Neutrophil (primary cell): ENCODE results near the gene C17orf75.

Experiments
- H3K27ac ChIP-seq: fragments of 200-600 bp; sonication (generic); 2 replicates; pipeline ENCODE4 v1.5.1; 2016; ENCODE audit warnings: mild to moderate bottlenecking, moderate library complexity
- H3K27me3 ChIP-seq: fragments of 200-600 bp; sonication (generic); 2 replicates; pipeline ENCODE4 v1.6.0; 2016; ENCODE audit warnings: mild to moderate bottlenecking
- H3K36me3 ChIP-seq: fragments of 200-600 bp; sonication (generic); 2 replicates; pipeline ENCODE4 v1.5.1; 2017
- H3K4me1 ChIP-seq, 2 experiments: fragments of 200-600 bp in 1 of 2; sonication (generic) in 1 of 2; 1 replicate in 1 of 2; 2 replicates in 1 of 2; pipeline versions ENCODE4 v1.5.1 to v1.6.1; 2013 to 2016; ENCODE audit warnings: low read depth in 1 of 2, low read length in 1 of 2, mild to moderate bottlenecking in 1 of 2, moderate library complexity in 1 of 2; ENCODE audit not compliant: control insufficient read depth in 1 of 2, insufficient read depth in 1 of 2
- H3K4me3 ChIP-seq, 2 experiments: fragments of 200-600 bp in 1 of 2; sonication (generic) in 1 of 2; 1 replicate in 1 of 2; 2 replicates in 1 of 2; pipeline ENCODE4 v1.5.1; 2013 to 2016; ENCODE audit warnings: low read depth in 1 of 2, low read length in 1 of 2, mild to moderate bottlenecking in 1 of 2, moderate library complexity in 1 of 2
- H3K9me3 ChIP-seq: fragments of 200-600 bp; sonication (generic); 2 replicates; pipeline ENCODE4 v1.5.1; 2016
- TF ChIP-seq, protein P1 (sequence below): fragments of 200-600 bp; sonication (generic); IDR thresholded peaks from 2 replicates; pipeline ENCODE4 v1.5.1; 2016; ENCODE audit warnings: antibody characterized with exemption

C17orf75 gene

DNA sequence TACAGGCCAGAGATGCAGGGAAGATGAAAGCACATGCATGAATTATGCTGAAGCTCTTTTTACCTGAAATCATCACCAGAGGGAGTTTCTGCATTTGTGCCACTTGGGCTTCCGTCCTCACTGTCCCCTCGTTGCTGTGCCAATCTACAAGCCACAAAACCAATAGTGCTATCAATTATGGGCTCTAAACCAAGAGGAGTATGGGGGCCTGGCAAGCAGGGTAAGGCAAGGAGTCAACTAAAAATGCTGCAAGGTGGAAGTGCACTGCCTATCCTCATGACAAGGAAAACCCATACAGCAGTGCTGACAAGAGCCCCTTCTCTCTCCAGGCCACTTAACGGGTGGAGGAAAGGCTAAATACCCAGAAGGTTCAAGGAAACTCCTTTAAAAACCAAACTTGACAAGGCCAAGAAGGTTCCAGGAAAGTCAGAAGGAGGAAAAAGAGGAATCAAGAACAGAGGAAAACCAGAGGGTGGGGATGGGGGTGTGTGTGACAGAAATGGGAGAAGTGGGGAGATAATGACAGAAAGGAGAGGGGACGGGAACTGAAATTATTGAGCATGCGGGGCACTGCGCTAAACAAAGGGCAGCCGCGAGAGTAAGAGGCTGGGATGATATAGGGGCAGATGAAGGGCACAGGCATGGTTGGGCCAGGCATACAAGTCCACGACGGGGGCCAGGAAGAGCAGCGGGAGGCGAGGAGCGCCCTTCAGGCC, 674 bp downstream of the C17orf75 start:
- H3K9me3 ChIP-seq, result no peaks in the 10 kb centered on the region
- TF ChIP-seq, protein P1, sequence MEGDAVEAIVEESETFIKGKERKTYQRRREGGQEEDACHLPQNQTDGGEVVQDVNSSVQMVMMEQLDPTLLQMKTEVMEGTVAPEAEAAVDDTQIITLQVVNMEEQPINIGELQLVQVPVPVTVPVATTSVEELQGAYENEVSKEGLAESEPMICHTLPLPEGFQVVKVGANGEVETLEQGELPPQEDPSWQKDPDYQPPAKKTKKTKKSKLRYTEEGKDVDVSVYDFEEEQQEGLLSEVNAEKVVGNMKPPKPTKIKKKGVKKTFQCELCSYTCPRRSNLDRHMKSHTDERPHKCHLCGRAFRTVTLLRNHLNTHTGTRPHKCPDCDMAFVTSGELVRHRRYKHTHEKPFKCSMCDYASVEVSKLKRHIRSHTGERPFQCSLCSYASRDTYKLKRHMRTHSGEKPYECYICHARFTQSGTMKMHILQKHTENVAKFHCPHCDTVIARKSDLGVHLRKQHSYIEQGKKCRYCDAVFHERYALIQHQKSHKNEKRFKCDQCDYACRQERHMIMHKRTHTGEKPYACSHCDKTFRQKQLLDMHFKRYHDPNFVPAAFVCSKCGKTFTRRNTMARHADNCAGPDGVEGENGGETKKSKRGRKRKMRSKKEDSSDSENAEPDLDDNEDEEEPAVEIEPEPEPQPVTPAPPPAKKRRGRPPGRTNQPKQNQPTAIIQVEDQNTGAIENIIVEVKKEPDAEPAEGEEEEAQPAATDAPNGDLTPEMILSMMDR, result no peak
- peaks cover 17% of the 10 kb centered on the region in 2 experiments for H3K4me1 ChIP-seq
- no peaks in the 10 kb centered on the region for H3K27me3 ChIP-seq
- peak overlapping the region; percentile 73 for H3K27ac ChIP-seq
- peaks cover 10% of the 10 kb centered on the region for H3K36me3 ChIP-seq
- H3K4me3 ChIP-seq, result peak overlapping the region; percentile 69 to 71

DNA sequence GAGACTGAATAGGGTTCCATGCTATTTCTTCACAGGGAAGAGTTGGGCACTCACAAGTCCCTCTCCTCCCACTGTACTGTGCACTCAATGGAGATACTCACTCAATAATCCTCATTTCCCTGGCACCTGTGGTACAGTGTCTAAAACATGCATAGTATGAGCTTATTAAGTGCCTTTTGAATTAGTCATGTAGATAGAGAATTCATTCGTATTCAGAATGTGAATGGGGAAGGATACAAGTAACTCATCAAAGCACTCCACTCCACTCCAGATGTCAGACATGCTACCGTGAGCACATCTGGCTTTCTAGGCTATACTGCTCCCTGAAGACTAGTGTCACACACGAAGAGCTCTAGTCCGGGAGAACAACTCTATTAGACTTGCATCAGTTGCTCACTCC, 6.3 kb downstream of the C17orf75 start:
- Histone ChIP-seq H3K9me3 (no peaks in the 10 kb centered on the region), H3K27me3 (no peaks in the 10 kb centered on the region), H3K4me1 (peaks cover 14 to 15% of the 10 kb centered on the region in 2 experiments), H3K36me3 (peaks cover 13% of the 10 kb centered on the region), H3K27ac (no peak overlapping the region), H3K4me3 (no peak overlapping the region)
- TF ChIP-seq, protein P1, result no peak

DNA sequence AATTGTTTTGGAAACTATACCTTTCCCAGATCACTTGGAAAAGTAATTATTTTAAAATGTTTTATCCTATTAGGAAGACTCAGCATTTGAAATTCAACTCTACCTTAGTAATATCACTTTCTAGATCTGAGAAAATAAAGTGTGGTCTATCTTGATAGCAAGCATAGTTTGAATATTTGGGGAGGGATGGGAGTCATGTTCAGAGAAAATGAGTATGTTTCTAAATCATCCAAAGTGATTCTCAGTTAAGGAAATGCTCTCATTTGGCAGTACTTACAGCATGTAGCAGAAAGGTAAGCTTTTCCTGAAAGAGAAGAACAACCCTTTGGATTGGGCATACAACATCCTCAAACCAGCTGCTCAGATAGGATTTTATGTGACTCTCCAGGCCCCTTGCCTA, 6.9 kb downstream of the C17orf75 start:
- peaks cover 13% of the 10 kb centered on the region for H3K36me3 ChIP-seq

DNA sequence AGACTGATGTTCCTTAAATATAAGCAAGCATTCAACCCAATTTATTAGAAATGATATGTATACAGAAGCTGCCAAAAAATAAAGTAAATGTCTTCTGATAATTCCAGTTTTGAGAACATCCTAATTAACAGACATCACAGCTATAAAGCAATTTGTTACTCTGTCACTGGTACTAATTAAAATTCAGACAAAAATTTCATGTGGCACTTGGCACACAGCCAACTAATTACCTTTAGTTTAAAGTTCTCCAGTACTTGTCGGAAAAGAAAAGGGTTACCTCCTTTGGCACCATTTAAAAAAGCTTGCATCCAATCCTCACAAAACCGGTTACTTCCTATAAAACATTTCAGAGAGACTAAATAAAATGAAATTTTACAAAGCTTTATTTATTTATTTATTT, 8.8 kb downstream of the C17orf75 start:
- Histone ChIP-seq H3K36me3 (peaks cover 13% of the 10 kb centered on the region), H3K4me1 (peaks cover 20 to 22% of the 10 kb centered on the region in 2 experiments), H3K27me3 (no peaks in the 10 kb centered on the region), H3K27ac (no peak overlapping the region), H3K4me3 (no peak overlapping the region), H3K9me3 (no peaks in the 10 kb centered on the region)
- TF ChIP-seq, protein P1, result no peak

More for the DNA sequence above, 6.9 kb downstream of the C17orf75 start:
- Histone ChIP-seq H3K9me3 (no peaks in the 10 kb centered on the region), H3K27ac (no peak overlapping the region), H3K4me1 (peaks cover 20 to 22% of the 10 kb centered on the region in 2 experiments), H3K27me3 (no peaks in the 10 kb centered on the region), H3K4me3 (no peak overlapping the region)
- TF ChIP-seq, protein P1, result no peak

DNA sequence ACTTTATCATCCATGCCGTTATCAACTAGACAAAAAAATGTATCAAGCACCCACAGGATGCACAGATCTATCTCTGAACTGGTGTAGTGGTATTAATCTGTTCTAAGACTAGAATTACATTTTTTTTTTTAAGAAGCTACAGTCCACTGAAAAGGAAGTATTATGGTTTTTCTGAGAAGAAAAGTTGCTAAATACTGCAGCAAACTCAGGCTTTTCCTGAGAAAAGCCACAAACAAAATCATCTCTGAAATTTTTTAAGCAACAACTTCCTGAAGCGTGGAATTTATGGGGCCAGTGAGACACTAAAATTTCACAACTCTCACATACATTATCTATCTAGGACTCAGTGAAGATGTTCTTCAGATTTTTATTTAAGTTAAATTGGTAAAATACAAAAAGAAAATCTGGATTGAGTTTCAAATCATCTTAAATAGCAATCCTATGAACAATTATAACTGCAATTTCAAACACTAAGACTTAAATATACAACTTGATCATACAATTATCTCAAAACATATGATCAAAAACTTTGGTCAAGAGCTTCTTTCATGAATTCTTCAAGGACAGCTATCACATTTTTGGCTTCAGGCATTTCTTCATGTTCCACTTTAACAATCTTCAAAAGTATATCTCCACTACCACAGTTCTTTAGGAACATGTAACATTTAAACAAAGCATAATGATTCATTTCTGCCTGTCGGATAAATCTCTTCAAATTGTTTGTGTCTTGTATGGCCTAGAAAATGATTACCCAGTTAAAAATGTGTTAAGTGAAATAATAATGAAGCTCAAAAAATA, 10.5 kb downstream of the C17orf75 start:
- Histone ChIP-seq H3K4me3 (no peak overlapping the region), H3K4me1 (peaks cover 20 to 22% of the 10 kb centered on the region in 2 experiments), H3K36me3 (peaks cover 5% of the 10 kb centered on the region), H3K27ac (peak overlapping the region; percentile 50), H3K27me3 (no peaks in the 10 kb centered on the region), H3K9me3 (no peaks in the 10 kb centered on the region)
- TF ChIP-seq, protein P1, result no peak
